Fibroblast of the aortic adventitia (primary cell): ENCODE data around the gene PIWIL1. TPM values are rescaled to one million over a fixed set of nuclear protein-coding genes. Genes with fewer than 3 reads are reported as not detected.

ENCODE experiments used
- DNase-seq: peaks from one replicate; pipeline ENCODE4 v3.0.0-alpha.2; 2010; ENCODE audit warnings: low read depth
- H3K4me3 ChIP-seq: 2 replicates; pipeline ENCODE4 v1.5.1; 2011; ENCODE audit warnings: low read depth, mild to moderate bottlenecking, control low read depth, low read length, moderate library complexity
- total RNA-seq: library from RNA; depleted of rRNA; stranded (reverse); fragments of >200 nt; gene quantifications from 2 replicates; pipeline ENCODE4 v1.2.3, GENCODE V29; 2012; ENCODE audit warnings: low replicate concordance
- TF ChIP-seq, protein P1 (sequence below): IDR thresholded peaks from 2 replicates; pipeline ENCODE4 v1.5.1; 2011; ENCODE audit warnings: mild to moderate bottlenecking, low read length, control low read depth, inconsistent platforms; ENCODE audit not compliant: insufficient read depth

The PIWIL1 gene
- total RNA-seq, 1 donor: not detected

DNA sequence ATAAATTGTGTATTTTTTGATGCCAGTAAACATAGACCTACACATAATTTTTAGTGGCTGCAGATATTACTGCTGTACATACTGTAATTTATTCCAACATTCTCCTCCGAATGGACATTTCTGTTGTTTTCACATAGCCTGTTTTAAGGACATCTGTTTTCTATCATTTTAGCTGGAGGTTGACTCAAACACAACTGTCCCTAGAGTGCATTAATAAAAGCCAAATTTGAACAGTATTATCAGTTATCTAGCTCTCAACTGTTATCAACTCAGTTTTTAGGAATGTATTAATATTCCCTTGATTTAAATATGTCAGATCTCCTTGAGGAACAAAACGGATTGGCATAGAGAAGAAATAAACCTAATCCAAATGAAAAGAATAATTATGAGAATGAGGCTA is 17.2 kb upstream of the PIWIL1 start:
- TF ChIP-seq, protein P1, sequence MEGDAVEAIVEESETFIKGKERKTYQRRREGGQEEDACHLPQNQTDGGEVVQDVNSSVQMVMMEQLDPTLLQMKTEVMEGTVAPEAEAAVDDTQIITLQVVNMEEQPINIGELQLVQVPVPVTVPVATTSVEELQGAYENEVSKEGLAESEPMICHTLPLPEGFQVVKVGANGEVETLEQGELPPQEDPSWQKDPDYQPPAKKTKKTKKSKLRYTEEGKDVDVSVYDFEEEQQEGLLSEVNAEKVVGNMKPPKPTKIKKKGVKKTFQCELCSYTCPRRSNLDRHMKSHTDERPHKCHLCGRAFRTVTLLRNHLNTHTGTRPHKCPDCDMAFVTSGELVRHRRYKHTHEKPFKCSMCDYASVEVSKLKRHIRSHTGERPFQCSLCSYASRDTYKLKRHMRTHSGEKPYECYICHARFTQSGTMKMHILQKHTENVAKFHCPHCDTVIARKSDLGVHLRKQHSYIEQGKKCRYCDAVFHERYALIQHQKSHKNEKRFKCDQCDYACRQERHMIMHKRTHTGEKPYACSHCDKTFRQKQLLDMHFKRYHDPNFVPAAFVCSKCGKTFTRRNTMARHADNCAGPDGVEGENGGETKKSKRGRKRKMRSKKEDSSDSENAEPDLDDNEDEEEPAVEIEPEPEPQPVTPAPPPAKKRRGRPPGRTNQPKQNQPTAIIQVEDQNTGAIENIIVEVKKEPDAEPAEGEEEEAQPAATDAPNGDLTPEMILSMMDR: no peak
- no peak for DNase-seq
- no peak overlapping the region for H3K4me3 ChIP-seq

DNA sequence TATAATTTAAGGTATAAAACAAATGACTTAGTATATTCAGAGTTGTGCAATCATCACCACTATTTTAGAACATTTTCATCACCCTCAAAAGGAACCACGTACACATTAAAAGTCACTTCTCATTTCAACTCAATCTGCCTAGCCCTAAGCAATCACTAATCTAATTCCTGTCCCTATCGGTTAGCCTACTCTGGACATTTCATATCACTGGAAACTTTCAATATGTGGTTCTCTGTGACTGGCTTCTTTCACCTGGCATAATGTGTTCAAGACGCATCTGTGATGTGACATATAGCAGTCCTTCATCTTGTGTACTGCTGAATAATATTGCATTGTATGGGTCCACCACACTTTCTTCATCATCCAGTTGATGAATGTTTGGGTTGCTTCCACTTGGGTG is 15.4 kb upstream of the PIWIL1 start:
- no peak overlapping the region for H3K4me3 ChIP-seq
- no peak for DNase-seq
- TF ChIP-seq, protein P1: no peak

DNA sequence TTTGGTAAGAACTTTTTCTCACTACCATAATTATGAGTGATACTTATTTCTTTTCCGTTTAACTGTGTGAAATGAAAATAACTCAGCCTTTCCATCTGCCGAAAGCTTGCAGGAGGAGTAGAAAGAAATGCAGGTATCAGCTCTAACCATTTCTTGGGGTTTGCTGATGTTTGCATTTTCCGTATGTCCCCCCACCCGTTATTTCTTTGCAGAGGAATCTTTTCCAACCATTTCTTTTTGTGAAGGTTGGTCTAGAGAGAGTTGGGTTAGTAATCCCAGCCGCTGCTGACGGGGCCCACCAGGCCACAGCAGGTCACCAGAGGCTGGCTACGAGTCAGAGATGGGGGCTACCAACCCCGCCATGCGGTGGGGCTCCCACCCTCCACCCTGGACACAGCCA is 7.0 kb upstream of the PIWIL1 start:
- no peak overlapping the region for H3K4me3 ChIP-seq
- DNase-seq: no peak
- TF ChIP-seq, protein P1: no peak

DNA sequence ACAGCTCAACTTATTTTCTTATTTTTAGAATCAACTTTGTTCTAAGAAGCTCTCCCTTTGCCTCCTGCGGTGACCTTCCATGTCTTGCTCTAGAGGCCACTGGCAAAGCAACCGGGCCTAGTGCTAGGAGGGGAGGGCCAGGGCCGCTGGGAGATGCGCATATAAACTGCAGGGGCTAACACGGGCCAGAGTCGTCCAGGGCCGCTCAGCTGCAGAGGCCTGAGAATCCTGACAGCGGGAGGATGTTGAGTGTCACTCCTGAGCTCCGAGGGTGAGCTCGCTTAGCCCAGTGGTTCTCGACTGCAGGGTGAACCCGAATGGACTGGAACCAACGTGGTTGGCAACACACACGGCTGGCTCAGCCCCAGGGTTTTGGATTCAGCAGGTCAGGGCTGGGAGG is 6.5 kb upstream of the PIWIL1 start:
- no peak for DNase-seq
- TF ChIP-seq, protein P1: no peak
- H3K4me3 ChIP-seq: no peak overlapping the region

DNA sequence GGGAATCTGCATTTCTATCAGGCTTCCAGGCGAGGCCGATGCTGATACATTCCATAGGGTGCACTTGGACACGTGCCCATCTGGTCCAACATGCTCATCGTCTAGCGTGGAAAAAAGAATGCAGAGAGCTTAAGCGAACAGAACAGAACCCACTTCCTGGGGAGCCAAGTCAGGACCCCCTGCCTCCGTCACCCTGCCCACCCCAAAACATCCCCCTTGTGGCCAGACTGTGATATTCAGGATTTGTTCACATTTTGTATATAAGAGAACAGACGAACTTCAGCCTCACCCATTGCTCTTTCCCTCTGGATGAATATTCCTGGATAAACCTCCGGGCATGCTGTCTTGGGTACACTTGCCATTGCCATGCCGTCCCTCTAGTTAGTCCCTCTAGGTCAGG is 4.3 kb upstream of the PIWIL1 start:
- TF ChIP-seq, protein P1: no peak
- H3K4me3 ChIP-seq: no peak overlapping the region
- no peak for DNase-seq

DNA sequence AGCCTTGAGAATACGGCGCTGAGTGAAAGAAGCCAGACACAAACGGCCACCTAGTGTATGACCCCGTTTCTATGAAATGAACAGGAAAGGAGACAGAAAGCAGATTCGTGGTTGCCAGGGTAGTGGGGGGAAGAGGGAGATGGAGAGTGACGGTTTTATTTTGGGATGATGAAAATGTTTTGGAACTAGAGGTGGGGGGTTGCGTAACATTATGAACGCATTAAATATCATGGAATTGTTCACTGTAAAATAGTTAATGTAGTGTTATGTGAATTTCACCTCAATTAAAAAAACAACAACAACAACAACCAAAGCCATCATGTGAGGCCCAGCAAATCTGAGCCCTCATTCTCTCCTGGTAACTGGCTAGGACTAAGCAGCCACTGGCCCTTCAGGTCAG is 3.3 kb upstream of the PIWIL1 start:
- TF ChIP-seq, protein P1: no peak
- no peak overlapping the region for H3K4me3 ChIP-seq
- no peak for DNase-seq

DNA sequence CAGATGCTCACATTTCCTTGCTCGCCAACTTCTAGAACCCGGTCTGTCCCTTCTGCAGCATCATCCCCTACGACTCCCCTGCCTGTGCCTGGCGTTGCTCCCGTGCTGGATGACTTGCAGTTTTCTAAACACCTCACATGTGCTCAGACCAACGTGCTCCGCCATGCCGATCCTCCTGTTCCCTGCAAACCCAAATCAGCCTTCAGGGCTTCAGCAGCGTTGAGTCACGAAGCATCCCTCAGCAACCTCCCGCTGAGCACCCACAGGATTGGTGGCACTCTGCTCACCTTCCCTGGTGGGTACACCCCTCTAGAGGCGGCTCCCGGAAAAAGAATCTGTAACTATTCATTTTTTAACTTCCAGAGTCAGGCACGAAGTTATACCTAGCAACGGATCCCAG is 2.8 kb upstream of the PIWIL1 start:
- no peak overlapping the region for H3K4me3 ChIP-seq
- TF ChIP-seq, protein P1: no peak
- DNase-seq: no peak
